Activated naive CD8-positive, alpha-beta T cell treated with anti-CD3 and anti-CD28 coated beads for 36 hours (primary cell): ENCODE data around the gene MRPL1. TPM values are rescaled to one million over a fixed set of nuclear protein-coding genes. Genes with fewer than 3 reads are reported as not detected.

Experiments used
- DNase-seq: peaks from one replicate; pipeline ENCODE4 v3.0.0; 2021
- H3K27ac Mint-ChIP-seq: one replicate; pipeline ENCODE4 v1.8.0; 2022; ENCODE audit warnings: mild to moderate bottlenecking, moderate library complexity, mixed read lengths
- H3K27me3 Mint-ChIP-seq: one replicate; pipeline ENCODE4 v1.8.0; 2022; ENCODE audit warnings: mild to moderate bottlenecking, mixed read lengths
- H3K36me3 Mint-ChIP-seq: one replicate; pipeline ENCODE4 v1.8.0; 2021; ENCODE audit warnings: mild to moderate bottlenecking, mixed read lengths
- H3K4me1 Mint-ChIP-seq: one replicate; pipeline ENCODE4 v1.8.0; 2021; ENCODE audit warnings: mixed read lengths
- H3K4me3 Mint-ChIP-seq: one replicate; pipeline ENCODE4 v1.8.0; 2022; ENCODE audit warnings: mild to moderate bottlenecking, moderate library complexity, mixed read lengths
- H3K9me3 Mint-ChIP-seq: one replicate; pipeline ENCODE4 v1.8.0; 2022; ENCODE audit warnings: mixed read lengths
- total RNA-seq, 2 experiments: library from RNA; stranded (reverse); gene quantifications; one replicate each; pipeline ENCODE4 v1.2.3, GENCODE V29; 2021

Gene MRPL1
- 100 to 1,000 TPM; 103 to 112 TPM for total RNA-seq

DNA sequence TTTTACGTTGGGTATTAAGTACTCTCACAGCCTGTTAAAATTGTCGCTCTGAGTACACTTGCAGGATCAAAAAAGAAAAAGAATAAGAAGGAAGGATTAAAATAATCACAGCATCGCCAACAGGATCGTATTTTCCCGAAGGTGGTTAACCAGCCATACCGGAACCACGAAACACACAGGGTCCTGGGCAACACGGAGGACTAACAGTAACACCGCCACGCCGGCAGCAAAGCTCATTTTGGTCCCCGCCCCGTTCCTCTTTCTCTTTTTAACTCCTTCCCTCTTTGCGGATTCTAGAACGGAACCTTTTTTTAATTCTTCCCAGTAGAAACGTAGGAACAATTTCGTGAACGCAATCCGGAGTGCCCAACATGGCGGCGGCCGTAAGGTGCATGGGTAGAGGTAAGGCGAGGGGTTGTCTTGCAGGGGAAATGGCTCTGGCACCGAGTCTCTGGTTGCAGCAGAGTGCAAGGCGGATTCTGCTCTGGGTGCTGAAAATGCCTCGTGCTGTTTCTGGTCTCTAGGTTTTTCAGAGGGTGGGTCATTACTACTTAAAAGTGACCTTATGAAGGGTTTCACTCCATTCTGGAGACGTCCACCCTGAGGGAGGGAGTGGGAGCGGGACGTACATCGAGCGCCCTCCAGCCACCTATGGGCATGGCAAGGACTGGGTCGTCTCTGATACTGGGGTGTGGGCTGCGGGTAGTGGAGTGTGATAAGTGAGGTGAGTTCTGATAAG, at the start of gene MRPL1:
Gene MRPL1, plus strand, starts transcription at position 353 of the 739 bp plus-strand sequence. Its CDS starts 19 bp downstream, at position 372.
- peak within 1 kb of the TSS; percentile 98 for H3K27ac Mint-ChIP-seq
- peak; percentile 84 for DNase-seq
- H3K9me3 Mint-ChIP-seq, result no peaks in the 10 kb centered on the region
- peak within 1 kb of the TSS; percentile 99 for H3K4me3 Mint-ChIP-seq
- H3K4me1 Mint-ChIP-seq, result peaks cover 58% of the 10 kb centered on the region
- H3K27me3 Mint-ChIP-seq, result peaks cover 8% of the 10 kb centered on the region
- H3K36me3 Mint-ChIP-seq, result peaks cover 28% of the 10 kb centered on the region

DNA sequence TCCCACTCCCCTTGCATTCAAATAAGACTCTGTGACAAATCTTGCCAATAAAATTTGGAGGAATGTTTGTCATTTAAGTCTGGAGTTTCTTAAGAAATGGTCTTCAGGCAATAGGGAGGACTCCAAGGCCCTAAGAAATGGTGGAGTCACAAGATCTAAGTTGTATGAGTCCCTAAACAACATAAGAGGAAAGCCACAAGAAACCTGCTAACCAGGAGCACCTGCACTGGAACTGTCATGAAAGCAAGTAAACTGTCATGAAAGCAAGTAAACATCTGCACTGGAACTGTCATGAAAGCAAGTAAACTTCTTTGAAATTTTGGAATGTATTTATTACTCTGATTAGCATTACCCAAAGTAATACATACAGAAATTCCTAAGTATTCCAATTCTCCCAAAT, 47.0 kb upstream of the MRPL1 start:
- Mint-ChIP-seq H3K27ac (peak overlapping the region; percentile 30), H3K9me3 (no peaks in the 10 kb centered on the region), H3K36me3 (peaks cover 38% of the 10 kb centered on the region), H3K27me3 (no peaks in the 10 kb centered on the region), H3K4me3 (peak overlapping the region; percentile 37), H3K4me1 (peaks cover 62% of the 10 kb centered on the region)
- DNase-seq, result no peak

DNA sequence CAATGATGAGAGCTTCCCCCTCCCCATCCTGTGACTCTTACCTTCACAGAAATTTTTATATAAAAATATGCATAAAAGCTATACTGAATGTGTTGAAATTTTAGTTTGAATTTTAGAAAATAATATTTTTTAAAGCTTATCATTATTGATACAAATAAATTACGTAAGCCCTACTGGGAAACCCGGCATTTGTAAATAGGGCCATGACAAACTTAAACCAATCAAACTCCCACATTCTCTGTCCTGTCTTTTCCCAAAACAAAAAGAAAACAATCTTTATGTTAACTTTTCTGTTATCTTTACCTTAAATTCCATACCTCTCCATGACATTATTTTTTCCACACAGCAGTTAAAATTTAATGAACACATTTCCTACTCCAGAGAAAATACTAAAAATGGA, 46.1 kb upstream of the MRPL1 start:
- no peaks in the 10 kb centered on the region for H3K9me3 Mint-ChIP-seq
- H3K27ac Mint-ChIP-seq, result peak overlapping the region; percentile 16
- peak overlapping the region; percentile 58 for H3K4me3 Mint-ChIP-seq

DNA sequence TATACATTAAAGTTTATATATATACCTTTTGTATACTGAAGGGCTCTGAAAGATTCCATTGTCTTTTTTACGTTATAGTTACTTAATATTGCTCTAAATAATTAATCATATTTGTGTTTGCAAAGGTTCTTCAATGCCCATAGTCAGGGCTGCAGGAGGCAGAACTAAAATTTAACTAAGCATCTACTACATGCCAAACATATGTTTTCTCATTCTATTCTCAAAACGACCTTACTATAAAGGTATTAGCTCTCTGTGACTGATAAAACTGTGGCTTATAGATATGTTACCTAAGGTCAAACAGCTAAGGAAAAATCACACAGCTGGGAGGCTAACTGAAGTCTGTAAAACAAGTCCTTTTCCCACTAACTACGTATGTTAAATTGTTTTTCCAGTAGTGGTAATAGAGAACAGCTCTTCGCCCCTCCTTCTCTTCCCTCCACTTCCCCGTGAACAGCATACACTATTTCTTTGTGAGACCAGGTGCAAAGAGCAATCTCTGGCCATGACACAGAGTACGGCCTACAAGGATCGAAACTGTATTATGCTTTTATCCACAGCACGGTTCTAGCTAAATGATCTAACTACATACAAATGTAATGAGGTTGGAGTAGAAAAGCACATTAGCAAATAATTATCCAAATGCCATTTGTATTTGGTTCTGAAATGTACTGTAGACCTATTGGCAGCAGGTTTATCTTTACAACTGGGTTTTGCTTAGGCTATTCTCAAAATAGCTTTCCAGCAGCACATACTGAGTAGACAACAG, 45.1 kb upstream of the MRPL1 start:
- Mint-ChIP-seq H3K4me3 (peak overlapping the region; percentile 98), H3K27ac (peak overlapping the region; percentile 97), H3K4me1 (peaks cover 63% of the 10 kb centered on the region), H3K9me3 (peaks cover 4% of the 10 kb centered on the region), H3K27me3 (no peaks in the 10 kb centered on the region), H3K36me3 (peaks cover 35% of the 10 kb centered on the region)
- no peak for DNase-seq

More for the DNA sequence above, 46.1 kb upstream of the MRPL1 start:
- Mint-ChIP-seq H3K27me3 (no peaks in the 10 kb centered on the region), H3K36me3 (peaks cover 35% of the 10 kb centered on the region), H3K4me1 (peaks cover 63% of the 10 kb centered on the region)
- no peak for DNase-seq

DNA sequence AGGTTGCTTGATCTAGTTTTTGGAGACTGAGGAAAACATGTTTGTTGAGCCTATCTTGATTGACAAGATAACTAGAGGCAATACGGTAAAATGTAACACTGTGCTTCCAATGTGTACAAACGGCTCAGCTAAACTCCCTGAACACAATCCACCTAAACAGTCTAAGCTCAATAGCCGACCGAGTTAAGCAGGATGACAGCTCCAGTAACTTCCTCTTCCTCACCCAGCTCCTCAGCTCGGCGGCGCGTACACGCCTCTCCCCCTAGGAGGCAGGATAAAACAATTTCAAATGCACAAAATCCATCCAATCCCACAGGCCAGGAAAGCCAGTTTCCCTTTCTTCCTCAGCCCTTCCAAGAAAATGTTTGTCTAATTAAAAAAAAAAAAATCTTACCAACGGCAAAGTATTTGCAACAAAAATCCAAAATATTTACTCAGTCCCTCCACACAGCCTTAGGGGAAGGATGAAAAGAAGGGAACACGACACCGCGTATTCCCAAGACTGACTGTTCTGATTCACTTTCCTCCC, 44.5 kb upstream of the MRPL1 start:
- Mint-ChIP-seq H3K4me1 (peaks cover 61% of the 10 kb centered on the region), H3K4me3 (peak overlapping the region; percentile 98), H3K27ac (peak overlapping the region; percentile 97), H3K9me3 (peaks cover 4% of the 10 kb centered on the region), H3K36me3 (peaks cover 35% of the 10 kb centered on the region), H3K27me3 (no peaks in the 10 kb centered on the region)
- DNase-seq, result peak; percentile 56

DNA sequence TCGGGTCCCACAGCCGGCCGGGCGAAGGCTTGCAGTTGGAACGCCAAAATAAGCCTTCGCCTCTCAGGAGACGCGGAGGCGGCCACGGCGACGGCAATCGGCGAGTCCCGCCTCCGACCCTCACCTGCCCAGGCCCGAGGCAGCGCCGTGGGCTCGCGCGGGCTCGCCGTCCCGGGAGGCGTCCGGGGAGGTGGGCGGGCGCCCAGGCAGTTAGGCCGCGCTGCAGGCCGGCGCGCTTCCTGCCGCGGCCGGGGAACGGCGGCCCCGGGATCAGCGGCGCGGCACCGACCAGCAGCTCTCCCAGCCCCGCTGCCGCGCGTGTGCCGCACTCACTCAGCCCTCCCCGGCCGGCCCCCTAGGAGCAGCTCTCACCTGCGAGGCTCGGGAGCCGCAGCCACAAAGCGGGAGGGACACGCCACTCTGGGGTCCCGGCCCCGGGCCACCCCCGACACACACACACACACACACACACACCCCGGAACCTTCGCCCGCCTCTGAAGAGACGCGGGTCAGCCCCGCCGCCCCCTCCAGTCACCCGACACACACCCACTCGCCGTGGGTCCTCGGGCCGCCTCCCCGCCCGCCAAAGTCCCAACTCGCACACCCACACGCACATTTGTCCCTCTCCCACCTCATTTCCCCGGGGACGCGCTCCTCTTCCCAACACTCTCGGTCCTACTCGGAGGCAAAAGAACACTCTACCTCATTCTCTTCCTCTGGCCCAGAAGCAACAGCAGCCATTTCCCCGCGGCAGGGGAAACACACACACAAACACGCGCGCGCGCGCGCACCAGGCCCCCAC, 43.8 kb upstream of the MRPL1 start, which contains the start of gene CNOT6L:
Gene CNOT6L, minus strand, starts transcription at position 767 of the 802 bp plus-strand sequence. Its CDS starts 60 bp downstream, at position 707.
- Mint-ChIP-seq H3K27ac (peak within 1 kb of the TSS; percentile 99), H3K4me3 (peak within 1 kb of the TSS; percentile 98), H3K9me3 (peaks cover 4% of the 10 kb centered on the region), H3K27me3 (no peaks in the 10 kb centered on the region), H3K4me1 (peaks cover 55% of the 10 kb centered on the region), H3K36me3 (peaks cover 31% of the 10 kb centered on the region)
- peak; percentile 65 for DNase-seq

DNA sequence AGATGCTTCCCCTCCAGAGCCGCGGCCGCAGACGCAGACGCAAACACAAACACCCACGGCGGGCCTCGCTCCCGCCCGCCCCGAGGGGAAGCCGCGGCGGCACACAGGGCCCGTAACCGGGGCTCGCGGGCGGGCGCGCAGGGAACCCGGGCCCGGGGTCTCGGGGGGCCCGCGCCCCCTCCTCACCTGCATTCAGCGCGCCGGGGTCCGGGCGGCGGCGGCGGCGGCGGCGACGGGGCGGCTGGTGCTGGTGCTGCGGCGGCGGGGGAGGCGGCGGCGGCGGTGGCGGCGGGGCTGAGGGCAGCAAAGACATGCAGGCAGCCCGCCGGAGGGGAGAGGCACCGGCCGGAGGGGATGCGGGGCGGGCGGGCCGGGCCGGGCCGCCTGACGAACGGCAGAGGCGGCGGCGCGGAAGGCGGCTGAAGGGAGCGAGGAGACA, 43.2 kb upstream of the MRPL1 start:
- Mint-ChIP-seq H3K27ac (peak overlapping the region; percentile 99), H3K4me1 (peaks cover 50% of the 10 kb centered on the region), H3K4me3 (peak overlapping the region; percentile 98), H3K9me3 (peaks cover 4% of the 10 kb centered on the region), H3K36me3 (peaks cover 29% of the 10 kb centered on the region), H3K27me3 (no peaks in the 10 kb centered on the region)
- DNase-seq, result peak; percentile 77

DNA sequence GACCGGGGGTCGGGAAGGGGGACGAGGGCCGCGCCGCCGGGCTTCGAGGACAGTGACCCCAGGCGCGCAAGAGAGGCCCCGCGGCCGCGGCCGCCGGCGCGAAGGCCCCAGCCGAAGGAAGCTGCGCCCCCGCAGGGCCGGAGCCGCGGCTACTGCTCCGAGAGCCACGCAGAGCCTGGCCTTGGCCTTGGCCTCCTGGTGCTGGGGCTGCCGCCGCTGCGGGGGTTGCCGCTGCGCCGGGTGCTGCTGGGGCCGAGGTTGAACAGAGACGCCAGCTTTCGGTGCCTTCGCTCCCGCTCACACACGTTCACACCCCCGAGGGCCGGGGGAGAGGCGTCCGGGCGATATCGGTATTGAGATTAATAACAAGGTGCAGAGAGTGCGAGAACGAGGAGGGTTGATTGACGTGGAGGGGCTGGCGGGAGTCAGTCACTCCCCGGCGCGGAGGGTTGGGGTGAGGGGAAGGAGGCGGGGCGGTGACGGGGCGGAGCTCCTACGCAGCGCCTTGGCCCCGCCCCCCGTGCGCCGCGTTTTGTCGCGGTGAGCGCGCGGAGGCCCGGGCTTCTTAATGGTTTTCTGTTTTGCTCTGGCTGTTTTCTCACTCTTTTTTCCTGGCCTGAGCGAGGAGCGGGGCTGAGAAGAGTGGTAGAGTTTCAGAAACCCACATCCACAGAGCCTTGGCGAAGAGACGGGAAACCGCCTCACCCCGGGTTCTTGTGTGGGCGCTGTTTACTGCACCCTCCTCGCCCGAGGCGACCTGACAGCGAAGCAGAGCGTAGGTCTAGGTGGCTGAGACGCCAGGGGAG, 42.6 kb upstream of the MRPL1 start:
- peak; percentile 96 for DNase-seq
- H3K4me1 Mint-ChIP-seq, result peaks cover 44% of the 10 kb centered on the region

DNA sequence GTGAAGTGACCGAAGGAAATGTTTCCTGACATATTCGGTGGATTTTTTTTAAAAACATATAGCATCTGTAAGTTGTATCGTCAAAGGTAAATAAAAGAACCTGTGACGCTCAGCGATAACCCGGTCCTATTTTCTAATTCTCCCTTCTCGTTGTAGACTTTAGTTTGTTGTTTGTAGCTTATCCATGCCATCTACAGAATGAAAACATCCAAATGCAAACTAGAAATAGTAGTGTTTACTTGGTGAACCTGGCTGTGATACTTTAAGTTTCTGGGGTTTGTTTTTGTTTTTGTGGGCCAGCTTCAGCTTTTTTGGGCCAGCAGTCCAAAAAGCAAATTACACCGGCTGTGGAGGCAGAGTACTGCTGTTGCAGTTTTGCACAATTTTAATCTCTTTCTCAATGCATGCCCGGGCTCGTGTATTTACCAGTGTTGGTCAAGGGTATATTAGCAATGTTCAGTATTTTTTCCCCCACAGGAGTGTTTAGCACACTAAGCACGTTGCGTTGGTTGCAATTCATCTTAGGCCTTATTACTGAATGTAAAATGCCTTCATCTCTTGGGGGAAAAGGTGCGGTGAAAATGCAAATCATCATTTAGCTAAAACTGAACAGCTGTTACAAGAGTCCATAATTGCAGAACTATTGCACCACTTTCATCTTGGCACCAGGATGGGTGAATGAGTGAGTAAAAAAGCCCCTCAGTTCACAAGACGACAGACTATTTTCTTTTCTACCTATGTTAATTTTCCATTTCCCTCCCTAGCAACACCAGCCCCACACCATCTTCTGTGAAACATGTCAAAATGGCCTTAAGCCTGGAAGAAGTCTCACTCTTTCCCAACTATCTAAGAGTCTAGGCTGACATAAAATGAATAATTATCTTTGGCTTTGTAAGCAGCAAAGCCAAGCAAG, 41.7 kb upstream of the MRPL1 start:
- H3K36me3 Mint-ChIP-seq, result peaks cover 29% of the 10 kb centered on the region
- H3K27me3 Mint-ChIP-seq, result no peaks in the 10 kb centered on the region
- H3K9me3 Mint-ChIP-seq, result peaks cover 4% of the 10 kb centered on the region

More for the DNA sequence above, 42.6 kb upstream of the MRPL1 start:
- Mint-ChIP-seq H3K9me3 (peaks cover 4% of the 10 kb centered on the region), H3K36me3 (peaks cover 29% of the 10 kb centered on the region), H3K4me3 (peak overlapping the region; percentile 86), H3K27me3 (no peaks in the 10 kb centered on the region), H3K27ac (peak overlapping the region; percentile 99)

DNA sequence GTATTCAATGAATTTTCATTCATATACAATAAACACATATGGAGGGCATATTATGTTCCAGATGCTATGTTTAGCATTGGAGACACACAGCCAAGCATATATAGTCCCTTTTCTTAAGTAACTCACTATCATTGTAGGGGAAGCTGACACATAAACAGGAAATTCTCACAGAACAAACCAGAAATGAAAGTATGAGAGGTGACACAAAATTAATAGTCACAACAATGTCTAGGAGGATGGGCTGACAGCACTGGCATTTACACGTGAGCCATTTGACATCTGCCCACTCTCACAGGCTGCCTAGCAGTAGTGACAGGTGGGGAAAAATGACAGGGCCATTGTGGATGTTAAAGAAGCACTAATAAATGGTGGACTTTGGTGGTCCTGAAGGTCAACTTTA, 40.9 kb upstream of the MRPL1 start:
- Mint-ChIP-seq H3K27me3 (no peaks in the 10 kb centered on the region), H3K36me3 (peaks cover 27% of the 10 kb centered on the region), H3K27ac (peak overlapping the region; percentile 99), H3K4me1 (peaks cover 36% of the 10 kb centered on the region), H3K4me3 (peak overlapping the region; percentile 42), H3K9me3 (peaks cover 4% of the 10 kb centered on the region)
- peak; percentile 31 for DNase-seq

More for the DNA sequence above, 41.7 kb upstream of the MRPL1 start:
- Mint-ChIP-seq H3K27ac (peak overlapping the region; percentile 99), H3K4me3 (peak overlapping the region; percentile 86), H3K4me1 (peaks cover 36% of the 10 kb centered on the region)
- DNase-seq, result peak; percentile 27

DNA sequence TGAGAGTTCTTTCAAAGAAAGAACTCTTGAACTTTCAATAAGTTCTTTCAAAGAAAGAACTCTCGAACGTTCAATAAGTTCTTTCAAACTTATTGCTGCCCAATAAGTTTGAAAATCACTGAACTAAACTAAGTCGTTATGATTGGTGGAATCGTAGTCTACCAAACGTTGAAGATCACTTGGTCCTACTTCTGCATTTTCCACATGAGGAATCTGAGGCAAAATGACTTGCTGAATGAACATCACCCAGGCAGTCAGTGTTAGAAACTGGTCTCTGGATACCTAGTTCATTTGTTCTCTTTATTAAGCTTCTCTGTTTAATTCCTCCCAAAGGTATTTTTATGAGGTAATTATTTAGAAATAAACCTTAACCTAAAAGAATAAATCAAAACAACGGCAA, 36.4 kb upstream of the MRPL1 start:
- DNase-seq, result no peak
- Mint-ChIP-seq H3K9me3 (peaks cover 4% of the 10 kb centered on the region), H3K4me1 (peaks cover 45% of the 10 kb centered on the region), H3K36me3 (peaks cover 7% of the 10 kb centered on the region), H3K27ac (no peak overlapping the region), H3K4me3 (no peak overlapping the region), H3K27me3 (no peaks in the 10 kb centered on the region)

DNA sequence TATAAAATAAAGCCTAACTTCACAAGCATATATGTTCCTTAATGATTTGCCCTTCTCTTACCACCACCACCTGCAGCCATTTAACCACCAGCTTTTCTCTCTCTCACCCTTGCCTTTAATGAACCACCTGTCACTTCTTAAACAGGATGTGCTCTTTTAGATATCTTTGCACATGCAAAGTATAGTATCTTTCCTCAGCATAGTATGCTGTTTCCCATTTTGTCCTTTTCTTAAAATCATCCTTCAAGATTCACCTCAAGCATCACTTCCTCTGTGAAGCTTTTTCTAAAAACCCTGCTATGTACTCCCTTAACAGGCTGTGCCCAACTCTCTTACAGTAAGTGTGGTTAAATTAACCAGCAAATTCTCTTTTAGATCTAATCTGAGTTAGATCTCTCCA, 35.3 kb upstream of the MRPL1 start:
- no peak for DNase-seq
- Mint-ChIP-seq H3K4me3 (no peak overlapping the region), H3K27ac (peak overlapping the region; percentile 70), H3K27me3 (no peaks in the 10 kb centered on the region), H3K36me3 (no peaks in the 10 kb centered on the region), H3K9me3 (no peaks in the 10 kb centered on the region), H3K4me1 (peaks cover 36% of the 10 kb centered on the region)

DNA sequence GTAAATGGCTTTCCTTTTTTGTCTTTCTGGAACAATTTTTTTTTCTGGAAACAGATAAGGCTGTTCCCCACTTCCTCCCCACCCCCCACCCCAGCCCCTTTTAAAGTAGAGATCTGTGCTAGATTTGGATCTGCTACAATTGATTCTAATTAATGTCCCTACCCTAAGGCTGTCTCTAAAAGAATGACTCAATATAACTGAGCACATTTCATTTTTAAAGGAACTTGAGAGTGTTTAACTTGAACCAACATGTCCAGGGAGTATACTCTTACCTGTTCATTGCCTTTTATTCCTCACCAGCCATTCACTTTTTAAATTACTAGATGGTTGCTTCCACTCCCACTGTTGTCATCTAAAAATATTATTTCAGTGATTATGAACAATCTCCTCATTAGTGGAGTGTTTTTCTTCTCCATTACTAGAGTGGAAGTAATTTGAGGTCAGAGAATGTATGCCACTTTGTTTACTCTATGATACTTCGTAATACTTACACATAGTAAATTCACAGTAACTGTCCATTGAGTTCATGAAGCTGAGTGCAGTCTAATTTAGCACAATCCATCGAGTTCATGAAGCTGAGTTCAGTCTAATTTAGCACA, 29.4 kb upstream of the MRPL1 start:
- no peak for DNase-seq
- no peaks in the 10 kb centered on the region for H3K27me3 Mint-ChIP-seq
- H3K4me1 Mint-ChIP-seq, result peaks cover 30% of the 10 kb centered on the region
- H3K27ac Mint-ChIP-seq, result no peak overlapping the region
- no peak overlapping the region for H3K4me3 Mint-ChIP-seq
- H3K36me3 Mint-ChIP-seq, result no peaks in the 10 kb centered on the region
- no peaks in the 10 kb centered on the region for H3K9me3 Mint-ChIP-seq
